NT2/D1 (cell line): Measurements from ENCODE around the gene DHFR2.

Experiments
- YY1 ChIP-seq: IDR thresholded peaks from 2 replicates; pipeline ENCODE4 v1.6.1; 2011; ENCODE audit not compliant: insufficient read length, insufficient read depth
- ZNF274 ChIP-seq: IDR thresholded peaks from 2 replicates; pipeline ENCODE4 v1.6.1; 2011; ENCODE audit warnings: mild to moderate bottlenecking, low read depth, low read length

GRCh38 chr3:94101860-94102259, 39.1 kb upstream of the DHFR2 start:
- TF ChIP-seq ZNF274 (no peak), YY1 (no peak)
